CD4-positive, alpha-beta T cell treated with Interleukin-4 for 1 hour (primary cell): Measurements from ENCODE around the gene C1orf74.
"Not testable (repeated sequence)": the region's sequence is repeated elsewhere in the genome, so short reads cannot be mapped to it uniquely, and the experiment has no call there.

ENCODE experiments used
- DNase-seq, 2 donors: peaks; one replicate each; pipeline ENCODE4 v3.0.0-alpha.2; 2020 to 2022

Gene C1orf74

GRCh38 chr1:209805341-209805781, 21.0 kb upstream of the C1orf74 start:
- no peak for DNase-seq

- DNase-seq, result no peak
Observed at GRCh38 chr1:209803568-209803967, 19.2 kb upstream of the C1orf74 start.

- no peak for DNase-seq
Observed at GRCh38 chr1:209802780-209803152, 18.4 kb upstream of the C1orf74 start.

- DNase-seq, result no peak
Observed at GRCh38 chr1:209802117-209802779, 17.9 kb upstream of the C1orf74 start.

GRCh38 chr1:209800984-209801834, 16.9 kb upstream of the C1orf74 start:
- no peak for DNase-seq

- DNase-seq, result no peak
Observed at GRCh38 chr1:209797978-209798639, 13.8 kb upstream of the C1orf74 start.

GRCh38 chr1:209793711-209794110, 9.4 kb upstream of the C1orf74 start:
- DNase-seq, result not testable (repeated sequence)

GRCh38 chr1:209791920-209792319, 7.6 kb upstream of the C1orf74 start:
- DNase-seq, result no peak

- DNase-seq, result no peak
Observed at GRCh38 chr1:209790286-209791193, 6.2 kb upstream of the C1orf74 start.

GRCh38 chr1:209789245-209789644, 4.9 kb upstream of the C1orf74 start:
- DNase-seq, result no peak

- DNase-seq, result no peak
Observed at GRCh38 chr1:209787551-209787950, 3.2 kb upstream of the C1orf74 start.

- DNase-seq, result no peak
Observed at GRCh38 chr1:209786146-209786545, 1.8 kb upstream of the C1orf74 start.

- no peak for DNase-seq
Observed at GRCh38 chr1:209785592-209785991, 1.2 kb upstream of the C1orf74 start.

- no peak for DNase-seq
Observed at GRCh38 chr1:209783386-209783785, 973 bp downstream of the C1orf74 start.

GRCh38 chr1:209780268-209780667, 4.1 kb downstream of the C1orf74 start:
- DNase-seq, result no peak

- no peak for DNase-seq
Observed at GRCh38 chr1:209778102-209778501, 6.3 kb downstream of the C1orf74 start.

GRCh38 chr1:209777587-209777986, 6.8 kb downstream of the C1orf74 start:
- DNase-seq, result no peak

- no peak for DNase-seq
Observed at GRCh38 chr1:209775678-209776077, 8.7 kb downstream of the C1orf74 start.

- DNase-seq, result no peak
Observed at GRCh38 chr1:209774592-209774991, 9.8 kb downstream of the C1orf74 start.

- no peak for DNase-seq
Observed at GRCh38 chr1:209772126-209772525, 12.2 kb downstream of the C1orf74 start.

- DNase-seq, result no peak
Observed at GRCh38 chr1:209770636-209771415, 13.5 kb downstream of the C1orf74 start.

GRCh38 chr1:209769971-209770370, 14.4 kb downstream of the C1orf74 start:
- DNase-seq, result no peak
